ENCODE results near the gene GNAL.
A peak's percentile ranks its signal among the peaks of the same experiment; 100 is the strongest.

Gene GNAL

GRCh38 chr18:11817229-11817628, 128.2 kb downstream of the GNAL start:
- DNase-seq: no peak

- DNase-seq: peak; percentile 22
Measured at GRCh38 chr18:11818486-11819203, 129.6 kb downstream of the GNAL start.

- DNase-seq: no peak
Measured at GRCh38 chr18:11819938-11820337, 130.9 kb downstream of the GNAL start.

DNA sequence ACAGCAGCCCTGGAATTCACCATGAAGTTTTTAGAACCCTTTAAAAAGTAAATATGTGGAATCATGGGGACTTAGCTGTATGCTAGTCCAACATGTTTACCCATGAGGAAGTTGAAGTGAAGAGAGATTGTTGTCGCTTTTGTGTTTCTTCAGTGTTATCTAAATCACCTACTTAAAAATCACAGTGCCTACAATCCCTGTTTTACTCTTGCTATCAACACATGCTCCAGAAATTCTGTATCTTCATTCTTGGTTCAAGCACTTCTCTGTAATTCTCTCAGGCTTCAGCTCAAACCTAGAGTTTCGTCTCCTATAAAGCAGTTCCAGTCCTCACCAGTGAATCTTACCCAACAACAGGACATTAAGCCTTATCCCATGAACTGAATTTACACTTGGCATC, 131.6 kb downstream of the GNAL start:
- no peak for DNase-seq

- DNase-seq: no peak
Measured at GRCh38 chr18:11821208-11821607, 132.1 kb downstream of the GNAL start.

DNA sequence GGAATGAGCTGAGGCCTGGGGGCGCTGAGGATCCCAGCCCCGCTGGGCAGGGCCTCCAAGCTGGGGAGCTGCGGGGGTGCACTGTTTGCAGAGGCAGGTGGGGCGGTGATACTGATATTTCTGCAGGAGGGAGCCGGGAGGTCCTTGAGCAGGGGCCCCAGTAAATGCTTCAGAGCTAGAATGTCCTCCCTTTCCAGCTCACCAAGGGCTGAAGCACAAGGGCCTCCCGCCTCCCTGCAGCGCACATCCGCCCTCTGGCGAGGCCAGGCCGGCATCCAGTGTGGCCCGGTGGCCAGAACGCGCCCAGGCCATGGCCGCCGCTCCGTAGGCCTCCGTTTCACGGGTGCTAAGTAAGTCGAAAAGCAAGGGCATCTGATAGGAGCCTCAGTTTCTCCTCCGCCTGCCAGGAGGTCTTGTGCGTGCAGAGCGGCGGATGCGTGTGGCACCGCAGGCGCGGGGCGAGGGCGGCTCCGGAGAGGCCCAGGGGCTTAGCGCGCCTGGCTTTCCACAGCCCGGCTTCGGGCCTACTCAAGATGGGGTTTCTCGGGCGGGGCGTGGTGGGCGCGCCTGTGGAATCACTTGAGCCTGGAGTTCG, 132.7 kb downstream of the GNAL start:
- no peak for DNase-seq

DNA sequence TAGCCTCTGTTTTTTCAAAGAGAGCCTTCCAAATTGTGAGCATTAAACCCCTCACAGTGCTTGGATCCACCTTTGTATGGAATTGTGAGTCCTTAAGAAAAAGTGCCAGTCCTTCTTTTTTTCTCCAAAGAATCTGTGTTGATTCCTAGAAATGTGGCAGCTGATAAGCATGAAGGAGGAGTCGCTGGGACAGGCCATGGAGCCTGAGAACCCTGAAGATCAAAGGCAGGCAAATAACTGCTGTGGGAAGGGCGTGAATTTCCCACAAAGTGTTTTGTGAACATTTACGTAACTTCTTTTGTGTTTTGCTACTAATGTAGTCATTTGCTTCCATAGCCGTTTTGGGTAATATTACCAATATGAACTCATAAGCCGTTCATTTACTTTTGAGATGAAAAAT, 134.5 kb downstream of the GNAL start:
- DNase-seq: no peak

GRCh38 chr18:11826836-11827235, 137.8 kb downstream of the GNAL start:
- no peak for DNase-seq

DNA sequence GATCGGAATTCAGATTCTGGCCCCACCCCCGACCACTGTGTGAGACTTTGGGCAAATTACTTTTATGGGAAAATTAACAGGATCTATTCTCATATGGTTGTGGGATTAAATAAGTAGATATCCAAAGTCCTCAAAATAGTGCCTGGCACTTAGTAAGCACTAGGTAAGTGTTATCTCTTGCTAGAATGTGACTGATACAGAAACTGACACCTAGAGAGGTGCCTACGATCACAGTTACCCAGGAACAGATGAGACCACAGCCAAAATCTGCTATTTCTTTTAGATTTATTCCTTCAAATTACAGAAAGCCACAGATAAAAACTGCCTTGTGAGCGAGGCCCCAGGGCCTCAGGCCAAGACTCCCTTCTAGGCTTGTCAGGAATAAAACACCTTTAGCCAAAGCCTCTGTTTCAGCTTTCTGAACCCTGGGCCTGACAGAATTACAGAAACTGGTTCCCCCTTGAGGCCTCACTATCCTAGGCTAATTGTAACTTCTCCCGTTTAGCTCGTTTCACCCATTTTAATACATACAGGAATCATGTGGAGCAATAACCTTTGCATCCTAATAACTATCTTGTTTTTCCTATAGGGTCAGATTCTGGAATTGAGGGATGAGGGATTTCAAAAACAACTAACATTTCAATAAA, 139.8 kb downstream of the GNAL start:
- no peak for DNase-seq

DNA sequence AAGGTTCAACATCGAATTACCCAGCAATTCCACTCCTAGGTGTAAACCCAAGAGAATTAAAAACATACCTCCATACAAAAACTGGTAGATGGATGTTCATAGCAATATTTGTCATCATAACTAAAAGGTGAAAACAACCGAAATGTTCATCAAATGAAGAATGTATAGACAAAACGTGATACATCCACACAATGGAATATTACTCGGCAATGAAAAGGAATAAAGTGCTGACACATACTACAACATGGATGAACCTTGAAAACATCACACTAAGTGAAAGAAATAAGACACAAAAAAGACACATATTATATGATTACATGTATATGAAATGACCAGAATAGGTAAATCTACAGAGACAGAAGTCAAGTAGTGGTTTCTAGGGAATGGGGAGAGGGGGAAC, 141.5 kb downstream of the GNAL start:
- no peak for DNase-seq

GRCh38 chr18:11831921-11832320, 142.9 kb downstream of the GNAL start:
- DNase-seq: no peak

- no peak for DNase-seq
Measured at GRCh38 chr18:11834772-11835171, 145.7 kb downstream of the GNAL start.

- DNase-seq: no peak
Measured at GRCh38 chr18:11839556-11839955, 150.5 kb downstream of the GNAL start.

DNA sequence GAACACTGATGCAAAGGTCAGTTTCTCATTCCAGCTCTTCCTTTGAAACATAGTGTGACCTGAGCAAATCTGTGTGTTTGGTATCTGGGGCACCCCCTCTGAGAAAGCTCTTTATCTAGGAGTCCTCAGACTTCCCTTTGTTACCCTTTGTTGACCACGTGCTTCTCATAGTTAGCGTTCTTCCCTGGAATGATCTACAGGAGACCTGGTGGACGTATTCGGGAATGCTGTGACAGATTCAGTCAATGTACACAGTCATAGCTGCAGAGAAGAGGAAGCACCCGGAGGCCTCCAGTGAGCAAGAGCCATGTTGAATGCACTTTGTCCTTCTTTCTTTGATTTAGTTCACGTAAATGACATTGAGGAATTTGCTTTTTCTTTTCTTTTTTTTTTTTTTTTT, 151.4 kb downstream of the GNAL start:
- no peak for DNase-seq

DNA sequence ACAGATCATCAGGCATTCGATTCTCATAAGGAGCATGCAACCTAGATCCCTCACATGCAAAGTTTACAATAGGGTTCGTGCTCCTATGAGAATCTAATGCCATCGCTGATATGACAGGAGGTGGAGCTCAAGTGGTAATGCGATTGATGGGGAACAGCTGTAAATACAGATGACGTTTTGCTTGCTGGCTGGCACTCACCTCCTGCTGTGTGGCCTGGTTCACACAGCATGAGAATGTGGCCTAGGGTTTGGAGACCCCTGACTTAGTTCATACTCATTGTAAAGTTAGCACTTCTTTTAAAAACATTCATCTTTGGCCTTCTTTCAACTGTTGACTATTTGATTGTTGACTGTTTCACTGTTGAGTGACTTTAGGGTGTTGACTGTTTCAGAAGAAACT, 153.5 kb downstream of the GNAL start:
- no peak for DNase-seq

- DNase-seq: no peak
Measured at GRCh38 chr18:11844436-11844835, 155.4 kb downstream of the GNAL start.

GRCh38 chr18:11845654-11846053, 156.6 kb downstream of the GNAL start:
- no peak for DNase-seq

- DNase-seq: no peak
Measured at GRCh38 chr18:11847811-11848210, 158.7 kb downstream of the GNAL start.

DNA sequence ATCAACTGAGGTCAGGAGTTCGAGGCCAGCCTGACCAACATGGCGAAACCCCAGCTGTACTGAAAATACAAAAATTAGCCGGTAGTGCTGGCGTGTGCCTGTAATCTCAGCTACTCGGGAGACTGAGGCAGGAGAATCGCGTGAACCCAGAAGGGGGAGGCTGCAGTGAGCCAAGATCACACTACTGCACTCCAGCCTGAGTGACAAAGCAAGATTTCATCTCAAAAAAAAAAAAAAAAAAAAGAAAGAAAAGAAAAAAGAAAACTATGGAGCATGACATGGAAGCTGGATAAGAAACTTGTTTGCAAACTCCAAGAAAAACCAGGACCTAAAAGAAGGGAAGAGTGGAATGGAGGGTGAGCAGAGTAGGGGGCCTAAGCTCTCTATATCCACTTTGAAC, 160.2 kb downstream of the GNAL start:
- DNase-seq: no peak

- peak; percentile 68 for DNase-seq
Measured at GRCh38 chr18:11849841-11850634, 161.0 kb downstream of the GNAL start.

GRCh38 chr18:11850821-11851145, 161.7 kb downstream of the GNAL start:
- peak; percentile 77 for DNase-seq

DNA sequence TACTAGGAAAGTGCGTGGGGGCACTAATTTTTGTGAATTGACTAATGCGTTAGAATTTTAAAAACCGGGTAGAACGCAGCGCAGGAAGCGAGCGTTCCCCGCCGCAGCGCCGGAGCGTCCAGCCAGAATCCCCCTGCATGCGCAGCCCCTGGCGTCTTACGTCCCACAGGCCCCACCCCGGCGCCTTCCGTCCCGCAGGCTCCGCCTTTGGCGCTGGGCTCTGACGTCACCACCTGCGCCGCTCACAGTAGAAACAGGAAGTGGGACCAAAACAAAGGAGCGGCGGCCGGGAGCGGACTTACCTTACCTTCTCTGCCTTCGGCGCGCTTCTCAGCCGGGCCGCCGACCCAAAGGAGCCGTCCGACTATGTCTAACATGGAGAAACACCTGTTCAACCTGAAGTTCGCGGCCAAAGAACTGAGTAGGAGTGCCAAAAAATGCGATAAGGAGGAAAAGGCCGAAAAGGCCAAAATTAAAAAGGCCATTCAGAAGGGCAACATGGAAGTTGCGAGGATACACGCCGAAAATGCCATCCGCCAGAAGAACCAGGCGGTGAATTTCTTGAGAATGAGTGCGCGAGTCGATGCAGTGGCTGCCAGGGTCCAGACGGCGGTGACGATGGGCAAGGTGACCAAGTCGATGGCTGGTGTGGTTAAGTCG, 162.2 kb downstream of the GNAL start, which contains the start of gene CHMP1B:
Gene CHMP1B (plus strand): TSS at position 268 of the 660 bp plus-strand sequence. CDS start 99 bp downstream, at position 367.
- peak; percentile 96 for DNase-seq

DNA sequence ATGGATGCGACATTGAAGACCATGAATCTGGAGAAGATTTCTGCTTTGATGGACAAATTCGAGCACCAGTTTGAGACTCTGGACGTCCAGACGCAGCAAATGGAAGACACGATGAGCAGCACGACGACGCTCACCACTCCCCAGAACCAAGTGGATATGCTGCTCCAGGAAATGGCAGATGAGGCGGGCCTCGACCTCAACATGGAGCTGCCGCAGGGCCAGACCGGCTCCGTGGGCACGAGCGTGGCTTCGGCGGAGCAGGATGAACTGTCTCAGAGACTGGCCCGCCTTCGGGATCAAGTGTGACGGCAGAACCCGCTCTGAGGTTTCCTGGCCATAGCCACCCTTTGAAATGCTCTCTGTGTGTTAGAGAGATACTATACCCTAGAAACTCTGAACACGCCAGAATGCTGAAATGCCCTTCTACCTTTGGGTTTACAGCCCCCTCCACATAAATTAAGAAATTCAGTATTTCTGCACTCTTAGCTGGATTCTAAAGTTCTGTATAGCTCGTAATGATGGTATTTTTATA, 162.8 kb downstream of the GNAL start:
- DNase-seq: peak; percentile 59
